Skeletal muscle tissue (tissue), 4 donors: ENCODE results near the gene COX8C. TPM values are rescaled to one million over a fixed set of nuclear protein-coding genes. Genes with fewer than 3 reads are reported as not detected.

Experiments used
- H3K27ac ChIP-seq: one replicate; pipeline ENCODE4 v1.7.0; 2013; ENCODE audit warnings: mild to moderate bottlenecking, low read depth, low read length, inconsistent platforms
- H3K27me3 ChIP-seq, 3 donors: one replicate each; pipeline ENCODE4 v1.7.0; 2013; ENCODE audit warnings: low read length in 3 of 3; ENCODE audit not compliant: control insufficient read depth in 3 of 3, insufficient read depth in 3 of 3
- H3K36me3 ChIP-seq, 3 donors: one replicate each; pipeline ENCODE4 v1.7.0; 2013; ENCODE audit warnings: low read length in 3 of 3; ENCODE audit not compliant: control insufficient read depth in 3 of 3, insufficient read depth in 3 of 3
- H3K4me1 ChIP-seq, 3 donors: one replicate each; pipeline ENCODE4 v1.7.0; 2013; ENCODE audit warnings: low read length in 3 of 3, mild to moderate bottlenecking in 3 of 3; ENCODE audit not compliant: control insufficient read depth in 3 of 3, insufficient read depth in 3 of 3
- H3K4me3 ChIP-seq, 3 donors: one replicate each; pipeline ENCODE4 v1.7.0; 2013; ENCODE audit warnings: low read length in 3 of 3
- H3K9ac ChIP-seq, 3 donors: one replicate each; pipeline ENCODE4 v1.7.0; 2013; ENCODE audit warnings: low read length in 3 of 3, mild to moderate bottlenecking in 3 of 3, moderate library complexity in 2 of 3, low read depth in 1 of 3
- H3K9me3 ChIP-seq, 3 donors: one replicate each; pipeline ENCODE4 v1.7.0; 2013; ENCODE audit warnings: low read length in 3 of 3; ENCODE audit not compliant: control insufficient read depth in 3 of 3
- total RNA-seq: library from RNA; depleted of rRNA; stranded (reverse); fragments of >200 nt; gene quantifications from one replicate; pipeline ENCODE4 v1.2.3, GENCODE V29; 2014
- donor health status: Osteomylitis.

The COX8C gene
- total RNA-seq, 1 donor from 2014 or later = not detected

DNA sequence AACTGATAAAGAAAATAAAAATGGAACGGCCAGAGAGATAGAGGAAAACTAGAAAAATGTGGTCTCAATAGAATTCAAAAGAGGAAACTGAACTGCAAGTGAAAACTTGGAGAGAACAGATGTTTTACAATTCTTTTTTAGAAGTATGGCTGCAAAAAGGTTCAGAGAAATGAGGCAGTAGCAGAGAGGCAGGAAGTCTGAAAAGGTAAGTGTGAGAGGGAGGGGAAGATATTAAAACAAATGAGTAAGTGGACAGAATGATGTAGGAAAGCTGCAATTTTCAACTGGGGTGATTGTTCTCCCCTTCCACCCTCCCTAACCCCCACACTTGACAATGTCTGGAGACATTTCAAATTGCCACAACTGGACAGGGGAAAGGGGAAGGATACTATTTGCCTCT is 27.0 kb upstream of the COX8C start:
- Histone ChIP-seq H3K9ac (no peak overlapping the region), H3K36me3 (peaks cover 0 to 6% (median 6%) of the 10 kb centered on the region in 3 donors), H3K4me1 (peaks cover 0 to 13% (median 4%) of the 10 kb centered on the region in 3 donors), H3K4me3 (no peak overlapping the region), H3K27me3 (no peaks in the 10 kb centered on the region), H3K9me3 (no peaks in the 10 kb centered on the region), H3K27ac (no peak overlapping the region)

DNA sequence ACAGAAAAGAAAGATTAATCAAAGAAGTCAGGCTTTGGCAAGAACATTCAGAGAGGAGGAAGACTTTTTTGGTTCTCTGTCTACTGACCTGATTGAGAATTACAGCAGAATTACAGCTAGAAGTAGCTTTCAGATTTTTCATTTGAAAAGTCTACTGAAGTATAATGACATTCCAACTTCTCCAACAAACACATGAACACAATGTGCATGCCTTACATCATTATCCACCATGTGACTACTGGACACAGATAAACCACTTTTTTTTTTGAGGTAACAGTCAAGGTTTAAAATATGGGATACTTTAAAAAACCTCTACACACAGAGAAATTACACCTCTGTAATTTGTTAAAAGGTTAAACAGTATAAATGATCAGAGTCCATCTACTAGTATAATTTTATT is 26.5 kb upstream of the COX8C start:
- peaks cover 0 to 13% (median 4%) of the 10 kb centered on the region in 3 donors for H3K4me1 ChIP-seq
- no peaks in the 10 kb centered on the region for H3K9me3 ChIP-seq
- no peak overlapping the region for H3K9ac ChIP-seq
- H3K36me3 ChIP-seq = peaks cover 0 to 6% (median 6%) of the 10 kb centered on the region in 3 donors
- H3K27me3 ChIP-seq = no peaks in the 10 kb centered on the region
- H3K27ac ChIP-seq = no peak overlapping the region
- no peak overlapping the region for H3K4me3 ChIP-seq

DNA sequence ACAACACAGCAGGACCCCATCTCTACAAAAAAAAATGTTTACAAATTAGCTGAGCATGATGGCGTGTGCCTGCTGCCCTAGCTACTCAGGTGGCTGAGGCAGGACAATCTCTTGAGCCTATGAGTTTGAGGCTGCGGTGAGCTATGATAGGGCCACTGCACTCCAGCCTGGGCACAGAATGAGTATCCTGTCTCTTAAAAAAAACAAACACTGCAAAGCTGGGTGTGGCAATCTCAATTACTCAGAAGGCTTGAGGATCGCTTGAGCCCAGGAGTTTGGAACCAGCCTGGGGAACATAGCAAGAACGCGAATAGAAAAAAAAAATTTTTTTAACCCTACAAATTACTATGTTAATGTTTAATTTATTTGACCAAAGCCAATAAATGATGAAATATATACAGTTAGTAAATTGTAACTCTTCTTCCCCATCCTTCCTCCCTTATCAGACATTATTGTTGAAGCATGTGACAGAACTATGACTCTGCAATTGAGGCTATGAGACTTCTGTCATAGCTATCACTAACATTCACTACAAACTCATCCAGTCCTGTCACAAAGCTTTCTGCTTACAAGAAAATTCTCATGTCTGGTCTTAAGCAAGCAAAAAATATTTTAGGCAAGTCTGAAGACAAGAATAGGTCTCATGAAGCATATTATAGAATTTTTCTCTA is 23.9 kb upstream of the COX8C start:
- H3K4me3 ChIP-seq = no peak overlapping the region
- H3K9me3 ChIP-seq = no peaks in the 10 kb centered on the region
- no peaks in the 10 kb centered on the region for H3K4me1 ChIP-seq
- no peaks in the 10 kb centered on the region for H3K27me3 ChIP-seq
- no peak overlapping the region for H3K9ac ChIP-seq
- peaks cover 0 to 6% (median 6%) of the 10 kb centered on the region in 3 donors for H3K36me3 ChIP-seq
- H3K27ac ChIP-seq = no peak overlapping the region

DNA sequence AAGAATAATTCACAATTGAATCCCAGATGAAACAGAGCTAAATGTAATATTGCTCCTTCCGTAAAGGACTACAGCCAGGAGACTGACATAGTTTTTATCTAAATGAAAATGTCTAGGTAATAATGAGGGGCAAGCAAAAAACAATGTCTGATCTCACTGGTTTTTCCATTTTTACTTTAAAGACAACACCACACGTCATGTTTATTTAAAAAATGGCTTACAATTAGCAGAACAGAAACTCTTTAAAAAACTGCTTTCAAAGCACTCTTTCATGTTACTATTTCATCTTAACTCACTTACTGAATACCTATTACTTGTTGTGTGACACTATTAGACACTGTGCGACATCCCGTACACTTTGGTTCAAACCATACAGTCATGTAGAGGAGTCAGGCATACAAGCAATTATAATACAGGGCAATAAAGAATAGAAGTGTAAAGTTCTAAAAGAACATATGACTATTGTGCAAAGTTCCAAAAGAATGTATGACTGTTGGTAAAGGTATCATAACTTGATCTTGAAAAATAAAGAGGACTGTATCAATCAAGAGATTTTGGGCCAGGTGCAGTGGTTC is 23.3 kb upstream of the COX8C start:
- Histone ChIP-seq H3K9ac (no peak overlapping the region), H3K4me3 (no peak overlapping the region), H3K27ac (no peak overlapping the region), H3K27me3 (no peaks in the 10 kb centered on the region), H3K9me3 (no peaks in the 10 kb centered on the region), H3K4me1 (no peaks in the 10 kb centered on the region), H3K36me3 (peaks cover 0 to 6% (median 6%) of the 10 kb centered on the region in 3 donors)

DNA sequence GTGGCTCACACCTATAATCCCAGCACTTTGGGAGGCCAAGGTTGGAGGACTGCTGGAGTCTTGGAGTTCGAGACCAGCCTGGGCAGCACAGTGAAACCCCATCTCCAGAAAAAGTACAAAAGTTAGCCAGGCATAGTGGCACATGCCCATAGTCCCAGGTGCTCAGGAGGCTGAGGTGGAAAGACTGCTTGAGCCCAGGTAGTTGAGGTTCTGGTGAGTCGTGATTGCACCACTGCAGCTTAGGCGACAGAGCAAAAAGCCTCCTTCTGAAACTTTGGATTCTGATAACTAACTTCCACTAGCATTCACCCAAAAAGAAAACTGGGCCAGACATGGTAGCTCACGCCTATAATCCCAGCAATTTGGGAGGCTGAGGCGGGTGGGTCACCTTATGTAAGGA is 20.8 kb upstream of the COX8C start:
- Histone ChIP-seq H3K9ac (no peak overlapping the region), H3K4me3 (no peak overlapping the region), H3K27me3 (no peaks in the 10 kb centered on the region), H3K27ac (no peak overlapping the region), H3K4me1 (peaks cover 2 to 16% (median 7%) of the 10 kb centered on the region in 3 donors), H3K9me3 (no peaks in the 10 kb centered on the region), H3K36me3 (peaks cover 0 to 6% (median 6%) of the 10 kb centered on the region in 3 donors)

DNA sequence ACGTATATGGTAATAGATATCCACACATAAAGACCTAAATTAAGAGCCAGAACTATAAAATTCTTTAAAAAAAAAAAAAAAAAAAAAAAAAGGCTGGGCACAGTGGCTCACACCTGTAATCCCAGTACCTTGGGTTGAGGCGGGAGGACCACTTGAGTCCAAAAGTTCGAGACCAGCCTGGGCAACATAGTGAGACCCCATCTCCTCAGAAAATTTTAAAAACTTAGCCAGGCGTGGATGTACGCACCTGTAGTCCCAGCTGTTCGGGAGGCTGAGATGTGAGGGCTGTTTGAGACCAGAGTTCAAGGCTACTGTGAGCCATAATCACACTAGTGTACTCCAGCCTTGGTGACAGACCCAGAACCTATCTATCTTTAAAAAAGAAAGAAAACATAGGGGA is 18.4 kb upstream of the COX8C start:
- H3K27ac ChIP-seq = no peak overlapping the region
- no peaks in the 10 kb centered on the region for H3K27me3 ChIP-seq
- H3K4me1 ChIP-seq = peaks cover 8 to 27% (median 14%) of the 10 kb centered on the region in 3 donors
- peaks cover 0 to 6% (median 6%) of the 10 kb centered on the region in 3 donors for H3K36me3 ChIP-seq
- H3K4me3 ChIP-seq = no peak overlapping the region
- no peaks in the 10 kb centered on the region for H3K9me3 ChIP-seq
- no peak overlapping the region for H3K9ac ChIP-seq

DNA sequence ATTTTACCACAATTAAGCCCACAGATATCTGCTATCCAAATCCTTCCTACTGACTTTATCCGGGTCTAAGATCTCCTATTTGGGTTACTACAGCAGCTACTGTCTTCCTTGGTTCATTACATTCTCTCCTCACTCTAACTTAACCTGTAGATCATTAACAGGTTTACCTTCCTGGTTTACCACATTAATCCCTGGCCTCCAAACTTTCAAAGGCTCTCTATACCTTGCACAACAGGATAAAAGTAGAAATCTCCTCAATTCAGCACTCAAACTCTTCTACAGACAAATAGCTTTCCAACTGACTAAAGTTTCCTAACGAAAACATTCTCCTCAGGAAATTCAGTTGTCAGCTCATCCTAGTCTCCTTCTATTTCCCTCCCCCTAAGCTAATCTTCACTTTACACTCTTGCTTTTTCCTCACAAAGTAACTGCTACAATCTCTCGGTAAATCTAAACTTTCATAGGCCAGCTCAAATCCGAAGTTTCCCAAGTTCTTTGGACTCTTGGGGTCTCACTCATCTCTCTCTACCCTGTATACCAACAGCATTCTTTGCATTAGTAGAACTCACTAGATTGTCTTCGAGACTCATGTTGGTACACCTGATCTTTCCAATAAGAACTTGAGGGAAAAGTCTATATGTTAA is 16.9 kb upstream of the COX8C start:
- H3K4me3 ChIP-seq = no peak overlapping the region
- no peak overlapping the region for H3K27ac ChIP-seq
- H3K27me3 ChIP-seq = no peaks in the 10 kb centered on the region
- no peaks in the 10 kb centered on the region for H3K9me3 ChIP-seq
- no peak overlapping the region for H3K9ac ChIP-seq
- H3K4me1 ChIP-seq = peaks cover 12 to 33% (median 21%) of the 10 kb centered on the region in 3 donors
- H3K36me3 ChIP-seq = no peaks in the 10 kb centered on the region

DNA sequence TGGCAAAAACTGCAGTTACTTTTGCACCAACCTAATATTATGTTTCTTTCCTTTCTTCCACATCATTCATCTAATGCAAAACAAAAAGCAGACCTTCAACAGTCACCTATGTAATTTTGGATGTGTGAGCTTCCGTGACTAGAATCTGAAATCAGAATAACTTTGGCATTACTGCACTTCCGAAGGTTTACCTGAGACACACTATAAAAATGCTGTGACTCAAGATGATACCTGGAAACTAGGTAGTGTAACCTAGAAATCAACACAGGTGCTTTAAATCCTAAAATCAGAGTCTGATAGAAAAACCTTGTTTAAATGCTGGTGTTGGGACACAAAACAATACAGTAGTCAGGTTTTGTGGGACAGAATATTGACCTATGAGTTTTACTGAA is 16.4 kb upstream of the COX8C start:
- Histone ChIP-seq H3K9ac (no peak overlapping the region), H3K36me3 (no peaks in the 10 kb centered on the region), H3K27ac (no peak overlapping the region), H3K4me3 (no peak overlapping the region), H3K4me1 (peaks cover 12 to 33% (median 21%) of the 10 kb centered on the region in 3 donors), H3K9me3 (no peaks in the 10 kb centered on the region), H3K27me3 (no peaks in the 10 kb centered on the region)

DNA sequence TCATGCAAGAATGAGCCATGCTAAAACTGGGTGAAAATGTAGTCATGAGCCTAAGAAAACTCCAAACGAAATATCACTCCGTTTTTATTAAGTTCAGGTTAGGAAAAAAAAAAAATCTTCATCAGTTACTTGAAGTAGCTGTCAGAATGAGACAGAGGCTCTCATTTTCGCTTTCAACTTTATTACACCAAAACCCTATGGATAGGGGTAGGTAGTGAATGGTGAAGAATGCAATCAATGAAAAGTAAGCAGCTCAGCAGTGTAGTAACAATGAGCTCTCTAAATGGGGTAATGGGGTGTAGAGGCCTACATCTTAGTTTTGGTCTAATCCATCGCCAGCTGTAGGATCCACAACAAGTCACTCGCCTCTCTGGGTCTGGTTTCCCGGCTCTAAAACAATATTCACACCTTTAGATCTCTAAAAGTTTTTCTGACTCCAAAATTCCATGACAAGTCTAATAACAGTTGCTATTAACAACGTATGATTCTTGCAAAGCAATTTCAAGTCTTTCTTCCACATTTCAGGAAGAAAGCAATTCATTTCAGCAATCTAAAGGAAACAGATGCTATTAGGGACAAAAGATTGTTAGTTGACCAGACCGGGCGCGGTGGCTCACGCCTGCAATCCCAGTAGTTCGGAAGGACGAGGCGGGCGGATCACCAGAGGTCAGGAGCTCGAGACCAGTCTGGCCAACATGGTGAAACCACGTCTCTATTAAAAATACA is 15.8 kb upstream of the COX8C start:
- peak overlapping the region in 2 of 3 donors; percentile 49 to 85 for H3K4me3 ChIP-seq
- peaks cover 12 to 33% (median 21%) of the 10 kb centered on the region in 3 donors for H3K4me1 ChIP-seq

More for the DNA sequence above, 15.8 kb upstream of the COX8C start:
- no peaks in the 10 kb centered on the region for H3K27me3 ChIP-seq
- H3K9ac ChIP-seq = no peak overlapping the region
- H3K9me3 ChIP-seq = no peaks in the 10 kb centered on the region
- no peaks in the 10 kb centered on the region for H3K36me3 ChIP-seq
- H3K27ac ChIP-seq = peak overlapping the region; percentile 95
